GM10248 (cell line): Measurements from ENCODE around the gene PSMA2.

Experiments
- CTCF ChIA-PET: fragments of 300-600 bp; sonication (Branson Sonifier 250); formaldehyde crosslinking; extraction: SDS; loops from one replicate; lab custom pipeline; 2021; ENCODE audit warnings: antibody characterized with exemption; lab: Yijun Ruan, JAX
- POLR2A ChIA-PET: fragments of 350-650 bp; sonication (Branson Sonifier 250); formaldehyde crosslinking; extraction: SDS; loops from one replicate; lab custom pipeline; 2020; ENCODE audit warnings: antibody characterized with exemption; lab: Yijun Ruan, JAX
- DNase-seq: peaks from one replicate; pipeline ENCODE4 v3.0.0; 2012; ENCODE audit errors: extremely low spot score
- TF ChIP-seq, protein P1 (sequence below): IDR thresholded peaks from 2 replicates; pipeline ENCODE4 v1.5.1; 2012; ENCODE audit warnings: mild to moderate bottlenecking, low read depth; ENCODE audit errors: extremely low read depth, missing control alignments, control extremely low read depth

PSMA2 gene

DNA sequence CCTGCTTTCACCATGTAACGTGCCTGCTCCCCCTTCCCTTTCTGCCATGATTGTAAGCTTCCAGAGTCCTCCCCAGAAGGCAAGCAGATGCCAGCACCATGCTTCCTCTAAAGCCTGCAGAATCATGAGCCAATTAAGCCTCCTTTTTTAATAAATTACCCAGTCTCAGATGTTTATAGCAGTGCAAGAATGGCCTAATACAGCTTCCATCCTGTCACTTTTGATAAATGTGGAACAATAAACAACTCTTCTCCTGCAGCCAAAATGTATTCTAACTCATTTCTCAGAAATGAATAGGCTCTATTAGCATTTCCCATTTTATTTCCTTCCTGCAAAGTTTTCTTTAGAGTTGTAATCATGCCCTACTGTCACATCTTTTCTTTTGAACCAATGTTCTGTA is 63.5 kb downstream of the PSMA2 start:
- CTCF ChIA-PET = interaction anchor here (3.9 kb wide), 1 partner anchor 9 kb away, joined by 18 read pairs; no protein-coding TSS in a partner anchor

More for the DNA sequence above, 63.5 kb downstream of the PSMA2 start:
- DNase-seq = no peak
- TF ChIP-seq, protein P1, sequence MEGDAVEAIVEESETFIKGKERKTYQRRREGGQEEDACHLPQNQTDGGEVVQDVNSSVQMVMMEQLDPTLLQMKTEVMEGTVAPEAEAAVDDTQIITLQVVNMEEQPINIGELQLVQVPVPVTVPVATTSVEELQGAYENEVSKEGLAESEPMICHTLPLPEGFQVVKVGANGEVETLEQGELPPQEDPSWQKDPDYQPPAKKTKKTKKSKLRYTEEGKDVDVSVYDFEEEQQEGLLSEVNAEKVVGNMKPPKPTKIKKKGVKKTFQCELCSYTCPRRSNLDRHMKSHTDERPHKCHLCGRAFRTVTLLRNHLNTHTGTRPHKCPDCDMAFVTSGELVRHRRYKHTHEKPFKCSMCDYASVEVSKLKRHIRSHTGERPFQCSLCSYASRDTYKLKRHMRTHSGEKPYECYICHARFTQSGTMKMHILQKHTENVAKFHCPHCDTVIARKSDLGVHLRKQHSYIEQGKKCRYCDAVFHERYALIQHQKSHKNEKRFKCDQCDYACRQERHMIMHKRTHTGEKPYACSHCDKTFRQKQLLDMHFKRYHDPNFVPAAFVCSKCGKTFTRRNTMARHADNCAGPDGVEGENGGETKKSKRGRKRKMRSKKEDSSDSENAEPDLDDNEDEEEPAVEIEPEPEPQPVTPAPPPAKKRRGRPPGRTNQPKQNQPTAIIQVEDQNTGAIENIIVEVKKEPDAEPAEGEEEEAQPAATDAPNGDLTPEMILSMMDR = no peak
- POLR2A ChIA-PET = no interaction called here
